ENCODE measurements around the gene GOLGA6L4.
"Not testable (repeated sequence)": the region's sequence is repeated elsewhere in the genome, so short reads cannot be mapped to it uniquely, and the experiment has no call there.

Gene GOLGA6L4

GRCh38 chr15:84235573-84235972 lies at the start of gene GOLGA6L4:
GOLGA6L4 (plus strand) TSS chr15:84235773; CDS start chr15:84235835, 62 bp downstream.
- not testable (repeated sequence) for DNase-seq

GRCh38 chr15:84192982-84193381 lies 42.6 kb upstream of the GOLGA6L4 start:
- DNase-seq: not testable (repeated sequence)

- not testable (repeated sequence) for DNase-seq
Observed at GRCh38 chr15:84195603-84196002, 40.0 kb upstream of the GOLGA6L4 start.

- not testable (repeated sequence) for DNase-seq
Observed at GRCh38 chr15:84196530-84197188, 38.9 kb upstream of the GOLGA6L4 start.

- not testable (repeated sequence) for DNase-seq
Observed at GRCh38 chr15:84199865-84200264, 35.7 kb upstream of the GOLGA6L4 start.

- not testable (repeated sequence) for DNase-seq
Observed at GRCh38 chr15:84246441-84246840, 10.9 kb downstream of the GOLGA6L4 start.

Data from activated CD4-positive, alpha-beta T cell treated with anti-CD3 and anti-CD28 coated beads, Interleukin-2, Interleukin-6, amounts not matched to agents 100 ng/mL and 50 ng/mL, durations not matched to agents 16 hours and 8 hours (primary cell).